Measurements from ENCODE around the gene PRRC2B. TPM values are rescaled to one million over a fixed set of nuclear protein-coding genes. Genes with fewer than 3 reads are reported as not detected.

The PRRC2B gene
- total and polyA plus RNA-seq, 2 of the 8 experiments (the other 6 are each of a cell fraction or from before 2014, with no cell fraction given): 37.3 to 249 TPM

DNA sequence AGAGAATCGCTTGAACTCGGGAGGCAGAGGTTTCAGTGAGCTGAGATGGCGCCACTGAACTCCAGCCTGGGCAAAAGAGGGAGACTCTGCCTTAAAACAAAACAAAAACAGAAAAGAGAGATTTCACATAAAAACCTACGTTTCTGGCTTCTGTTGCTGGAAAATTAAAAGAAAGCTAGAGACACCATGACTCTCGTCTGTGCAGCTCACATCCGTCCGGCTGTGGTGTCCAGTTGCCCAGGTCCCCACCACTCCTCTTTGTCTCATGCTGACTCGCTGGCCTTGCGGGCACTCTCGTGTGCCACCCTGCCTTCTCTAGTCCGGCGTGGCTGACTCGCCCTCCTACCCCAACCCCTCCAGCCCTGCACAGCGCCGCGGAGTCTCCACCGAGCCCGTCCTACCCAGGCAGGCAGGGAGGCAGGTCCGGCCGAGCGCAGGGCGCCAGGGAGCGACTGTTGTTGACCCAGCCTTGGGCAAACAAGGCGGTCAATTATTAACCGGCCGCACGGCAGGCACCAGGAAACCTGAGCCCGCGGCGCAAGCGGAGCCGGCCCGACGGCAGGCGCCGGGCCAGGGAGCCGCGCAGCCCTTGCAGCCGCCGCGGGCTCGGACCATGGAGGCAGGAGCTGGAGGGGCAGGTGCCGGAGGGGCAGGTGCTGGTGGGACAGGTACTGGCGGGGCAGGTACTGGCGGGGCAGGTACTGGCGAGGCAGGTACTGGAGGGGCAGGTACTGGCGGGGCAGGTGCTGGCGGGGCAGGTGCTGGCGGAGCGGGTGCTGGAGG is 151.3 kb downstream of the PRRC2B start, which contains the start of gene PRRT1B:
Gene PRRT1B (plus strand): TSS at position 521 of the 783 bp plus-strand sequence. CDS start 93 bp downstream, at position 614.
- CTCF ChIA-PET (ENCODE audit: partially characterized antibody): interaction anchor here (1.4 kb wide), 1 partner anchor 18 kb away, joined by 3 read pairs; no protein-coding TSS in a partner anchor
- Histone ChIP-seq H4K8ac (ENCODE audit: extremely low read depth, insufficient read depth, low read length) (peak within 1 kb of the TSS; percentile 51; the same call in 1 of the 2 replicates), H4K5ac (ENCODE audit: insufficient read length, low read depth, low read length) (no peak within 1 kb of the TSS), H3K56ac (replicated peaks; ENCODE audit: insufficient read length, low read depth, low read length) (no peak within 1 kb of the TSS), H2BK15ac (ENCODE audit: low read length) (peak within 1 kb of the TSS; percentile 3; the same call in 1 of the 2 replicates), H3K27ac (ENCODE audit: low read depth, low read length) (no peak within 1 kb of the TSS), H3K36me3 (ENCODE audit: control insufficient read depth in 2 of 4, insufficient read depth in 4 of 4, low read length in 3 of 4) (no peaks in the 10 kb centered on the region), H2AK5ac (ENCODE audit: low read depth, low read length) (no peak within 1 kb of the TSS), H3K18ac (ENCODE audit: extremely low read depth, low read length) (no peak within 1 kb of the TSS; the same call in 1 of the 2 replicates), H3K4ac (replicated peaks; ENCODE audit: insufficient read length, low read depth, low read length) (no peak within 1 kb of the TSS), H3K9me3 (ENCODE audit: insufficient read depth in 2 of 2, low read depth in 1 of 2, low read length in 1 of 2) (peaks cover 16 to 25% of the 10 kb centered on the region in 2 experiments), H3K27me3 (replicated peaks in 1 of 4; ENCODE audit: control insufficient read depth in 3 of 4, extremely low read depth in 1 of 4, insufficient read depth in 3 of 4, low read length in 3 of 4) (peaks cover 17 to 42% (median 33%) of the 10 kb centered on the region in 4 experiments), H3K4me3 (ENCODE audit: extremely low read depth in 1 of 4, insufficient read depth in 2 of 4, low read depth in 3 of 4, low read length in 4 of 4) (peak within 1 kb of the TSS; percentile 36 to 68 (median 44)), H3K14ac (ENCODE audit: insufficient read length) (no peak within 1 kb of the TSS), H2BK12ac (ENCODE audit: low read depth, low read length) (no peak within 1 kb of the TSS), H2BK20ac (ENCODE audit: low read length) (no peak within 1 kb of the TSS; the same call in 1 of the 2 replicates), H3K4me1 (replicated peaks in 1 of 4; ENCODE audit: control insufficient read depth in 3 of 4, insufficient read depth in 4 of 4, low read length in 3 of 4) (peaks cover 0 to 4% (median 3%) of the 10 kb centered on the region in 4 experiments; a peak in 3 of 7 replicates), H3K23me2 (ENCODE audit: low read depth, low read length) (peaks cover 3% of the 10 kb centered on the region; the same call in 1 of the 2 replicates), H3K79me2 (ENCODE audit: control insufficient read depth in 1 of 2, insufficient read depth in 2 of 2, low read length in 2 of 2) (no peaks in the 10 kb centered on the region), H3K9ac (replicated peaks in 1 of 4; ENCODE audit: extremely low read depth in 1 of 4, low read depth in 3 of 4, low read length in 3 of 4) (peak within 1 kb of the TSS in 1 of 4 experiments; percentile 34; a peak in 2 of 7 replicates), H2BK120ac (replicated peaks; ENCODE audit: low read depth, low read length) (no peak within 1 kb of the TSS), H2AFZ (ENCODE audit: low read length) (peak within 1 kb of the TSS; percentile 12; the same call in 1 of the 2 replicates), H4K91ac (replicated peaks; ENCODE audit: insufficient read length, low read length) (no peak within 1 kb of the TSS), H3K79me1 (ENCODE audit: low read depth, low read length) (no peaks in the 10 kb centered on the region), H4K20me1 (replicated peaks in 1 of 2; ENCODE audit: control insufficient read depth in 1 of 2, insufficient read depth in 2 of 2, low read length in 2 of 2) (no peaks in the 10 kb centered on the region), H2BK5ac (ENCODE audit: low read depth, low read length) (no peak within 1 kb of the TSS), H3K23ac (ENCODE audit: insufficient read length) (no peak within 1 kb of the TSS), H3K4me2 (ENCODE audit: insufficient read depth in 1 of 2, low read depth in 2 of 2, low read length in 2 of 2) (peak within 1 kb of the TSS; percentile 77 to 98)
- 32% methylated on average over 43 of the region's 50 CpGs; no CpG with 5 or more reads in 1 of the 2 experiments for WGBS, 2 experiments (ENCODE audit: extremely low coverage in 1 of 2, insufficient coverage in 1 of 2, insufficient read length in 1 of 2, insufficient replicate concordance in 2 of 2, low coverage in 1 of 2, low lambda C conversion rate in 2 of 2, missing lambda C conversion rate in 1 of 2)
- DNase-seq (ENCODE audit: low read depth in 1 of 2, low spot score in 2 of 2) (no peak), FAIRE-seq (no peak)
- POLR2A ChIA-PET (ENCODE audit: partially characterized antibody): interaction anchor here (0.7 to 1.8 kb wide), 7 partner anchors 9 to 191 kb away, joined by 3 to 6 read pairs (median 4); partner anchors contain the start of gene UCK1
- no peak for TF ChIP-seq CBX5 (IDR thresholded peaks at IDR 0.05; ENCODE audit: low read depth, low read length)

Data from H1 (cell line).